ENCODE data around the gene ZFP1.

GRCh38 chr16:75102595-75102994, 45.7 kb upstream of the ZFP1 start:
- TF ChIP-seq POLR2A (IDR thresholded peaks at IDR 0.05) (no peak), CTCF (IDR thresholded peaks at IDR 0.05) (no peak)

All from vagina (tissue), 2 donors.